Lower lobe of right lung (tissue), 2 donors: ENCODE measurements around the gene LCORL. TPM values are rescaled to one million over a fixed set of nuclear protein-coding genes. Genes with fewer than 3 reads are reported as not detected.
"Not testable (repeated sequence)": the region's sequence is repeated elsewhere in the genome, so short reads cannot be mapped to it uniquely, and the experiment has no call there.

Source experiments
- ATAC-seq, 2 donors: fragments of 200-7000 bp; cut with Tn5 transposase; one replicate each; pipeline ENCODE4 v1.9.1; 2020 to 2022; ENCODE audit warnings: mild to moderate bottlenecking in 2 of 2, moderate library complexity in 2 of 2
- DNase-seq: peaks from one replicate; pipeline ENCODE4 v3.0.0-alpha.2; 2020
- H3K27ac ChIP-seq: fragments of 200-600 bp; one replicate; pipeline ENCODE4 v1.8.0; 2022
- H3K27me3 ChIP-seq: fragments of 200-600 bp; one replicate; pipeline ENCODE4 v1.8.0; 2022; ENCODE audit warnings: low read depth
- H3K36me3 ChIP-seq: fragments of 200-600 bp; one replicate; pipeline ENCODE4 v1.8.0; 2022; ENCODE audit warnings: mild to moderate bottlenecking
- H3K4me1 ChIP-seq: fragments of 200-600 bp; one replicate; pipeline ENCODE4 v1.8.0; 2022
- H3K4me3 ChIP-seq: fragments of 200-600 bp; one replicate; pipeline ENCODE4 v1.8.0; 2022; ENCODE audit warnings: mild to moderate bottlenecking
- H3K9me3 ChIP-seq: fragments of 200-600 bp; one replicate; pipeline ENCODE4 v1.8.0; 2022
- CTCF ChIP-seq: fragments of 200-600 bp; IDR thresholded peaks from one replicate; pipeline ENCODE4 v1.8.0; 2022; ENCODE audit warnings: antibody characterized with exemption, mild to moderate bottlenecking
- intact Hi-C: fragments of 100-400 bp; cut with DNase I; formaldehyde crosslinking; loops from one replicate; pipeline ENCODE4 v1.11.0; 2022
- total RNA-seq: library from RNA; stranded (reverse); fragmentation: NEBNext Ultra II Directional; extraction: Animal tissue kit (Norgen Biotek cat#: 25700); gene quantifications from one replicate; pipeline ENCODE4 v1.2.1, GENCODE V29; 2021
- donor health status: DM: no; HTN: yes; CAD: no; lungs with severe emphysema.

Gene LCORL
- total RNA-seq, 1 donor from 2014 or later: 13.6 TPM

GRCh38 chr4:17875402-17876070, 146.0 kb downstream of the LCORL start:
- Histone ChIP-seq H3K27ac (no peak overlapping the region), H3K4me1 (no peaks in the 10 kb centered on the region), H3K4me3 (no peak overlapping the region), H3K27me3 (no peaks in the 10 kb centered on the region), H3K9me3 (no peaks in the 10 kb centered on the region), H3K36me3 (no peaks in the 10 kb centered on the region)
- no peak for TF ChIP-seq CTCF
- DNase-seq (no peak), ATAC-seq (no peak)
- intact Hi-C loops: no loop called here

- Histone ChIP-seq H3K4me1 (no peaks in the 10 kb centered on the region), H3K4me3 (no peak overlapping the region), H3K27ac (no peak overlapping the region), H3K9me3 (no peaks in the 10 kb centered on the region), H3K36me3 (no peaks in the 10 kb centered on the region), H3K27me3 (no peaks in the 10 kb centered on the region)
- no peak for ATAC-seq
- intact Hi-C loops: no loop called here
- no peak for DNase-seq
- no peak for TF ChIP-seq CTCF
Observed at GRCh38 chr4:17869327-17869726, 152.2 kb downstream of the LCORL start.

GRCh38 chr4:17867276-17867675, 154.3 kb downstream of the LCORL start:
- intact Hi-C loops: no loop called here
- DNase-seq: no peak
- H3K4me3 ChIP-seq: no peak overlapping the region
- no peaks in the 10 kb centered on the region for H3K4me1 ChIP-seq
- no peak for ATAC-seq
- H3K9me3 ChIP-seq: peaks cover 6% of the 10 kb centered on the region
- TF ChIP-seq CTCF: no peak
- no peak overlapping the region for H3K27ac ChIP-seq
- H3K36me3 ChIP-seq: no peaks in the 10 kb centered on the region
- no peaks in the 10 kb centered on the region for H3K27me3 ChIP-seq

GRCh38 chr4:17866810-17867209, 154.7 kb downstream of the LCORL start:
- Histone ChIP-seq H3K4me1 (no peaks in the 10 kb centered on the region), H3K9me3 (peaks cover 10% of the 10 kb centered on the region), H3K4me3 (no peak overlapping the region), H3K36me3 (no peaks in the 10 kb centered on the region), H3K27me3 (no peaks in the 10 kb centered on the region), H3K27ac (no peak overlapping the region)
- DNase-seq (no peak), ATAC-seq (no peak)
- no peak for TF ChIP-seq CTCF
- intact Hi-C loops: no loop called here

- Histone ChIP-seq H3K9me3 (peaks cover 15% of the 10 kb centered on the region), H3K4me1 (no peaks in the 10 kb centered on the region), H3K27ac (no peak overlapping the region), H3K27me3 (no peaks in the 10 kb centered on the region), H3K36me3 (no peaks in the 10 kb centered on the region), H3K4me3 (no peak overlapping the region)
- intact Hi-C loops: no loop called here
- no peak for ATAC-seq
- no peak for TF ChIP-seq CTCF
- no peak for DNase-seq
Observed at GRCh38 chr4:17865866-17866363, 155.6 kb downstream of the LCORL start.

GRCh38 chr4:17861906-17862305, 159.6 kb downstream of the LCORL start:
- H3K4me1 ChIP-seq, H3K36me3 ChIP-seq, H3K27me3 ChIP-seq, H3K27ac ChIP-seq, DNase-seq, ATAC-seq, intact Hi-C loops, H3K4me3 ChIP-seq: not testable (repeated sequence)
- peaks cover 15% of the 10 kb centered on the region for H3K9me3 ChIP-seq
